ENCODE data around the gene SUGP2.

SUGP2 gene

GRCh38 chr19:18948075-18948975 is 85.0 kb downstream of the SUGP2 start:
- DNase-seq = no peak

GRCh38 chr19:18946918-18947317 is 86.4 kb downstream of the SUGP2 start:
- no peak for DNase-seq

GRCh38 chr19:18946335-18946734 is 87.0 kb downstream of the SUGP2 start:
- DNase-seq = no peak

- no peak for DNase-seq
Measured at GRCh38 chr19:18945297-18945696, 88.0 kb downstream of the SUGP2 start.

GRCh38 chr19:18943465-18943864 is 89.9 kb downstream of the SUGP2 start:
- DNase-seq = no peak

GRCh38 chr19:18942692-18943091 is 90.6 kb downstream of the SUGP2 start:
- no peak for DNase-seq

GRCh38 chr19:18941628-18942354 is 91.5 kb downstream of the SUGP2 start:
- DNase-seq = no peak
